SK-MEL-5 (cell line): ENCODE results near the gene ADM5. TPM values are rescaled to one million over a fixed set of nuclear protein-coding genes. Genes with fewer than 3 reads are reported as not detected.
A peak's percentile ranks its signal among the peaks of the same experiment; 100 is the strongest.

Experiments
- DNase-seq: peaks from one replicate; pipeline ENCODE4 v3.0.0-alpha.2; 2016; ENCODE audit warnings: low read depth, low spot score
- in situ Hi-C: cut with HindIII; loops from 2 replicates; pipeline ENCODE4 v1.10.0; 2016; ENCODE audit warnings: low sequenced_read_pairs, high pct_unique_total_duplicates, low pct_unique_long_range_greater_than_20kb
- total RNA-seq: library from RNA; depleted of rRNA; stranded (reverse); fragments of >200 nt; shearing (Covaris generic); gene quantifications from 2 replicates; pipeline ENCODE4 v1.2.3, GENCODE V29; 2014

Gene ADM5
- total RNA-seq, 1 experiment from 2014 or later, result 0.61 TPM

GRCh38 chr19:49676784-49677230 lies 12.6 kb upstream of the ADM5 start:
- in situ Hi-C loops, result no loop called here
- DNase-seq, result peak; percentile 99

GRCh38 chr19:49677231-49677900 lies 12.0 kb upstream of the ADM5 start, which contains the start of gene PRMT1:
Gene PRMT1 (plus strand): TSS chr19:49677271. CDS start chr19:49677281, 10 bp downstream.
- DNase-seq, result peak; percentile 51
- in situ Hi-C loops, result no loop called here

GRCh38 chr19:49677901-49678674 lies 11.3 kb upstream of the ADM5 start:
- in situ Hi-C loops, result no loop called here
- peak; percentile 69 for DNase-seq

- in situ Hi-C loops, result no loop called here
- no peak for DNase-seq
Measured at GRCh38 chr19:49678985-49679770, 10.2 kb upstream of the ADM5 start.

GRCh38 chr19:49679771-49680413 lies 9.5 kb upstream of the ADM5 start:
- in situ Hi-C loops, result no loop called here
- DNase-seq, result no peak

- DNase-seq, result peak; percentile 83
- in situ Hi-C loops, result no loop called here
Measured at GRCh38 chr19:49680421-49681351, 8.7 kb upstream of the ADM5 start.

GRCh38 chr19:49681830-49682229 lies 7.6 kb upstream of the ADM5 start:
- in situ Hi-C loops, result no loop called here

GRCh38 chr19:49682274-49682673 lies 7.1 kb upstream of the ADM5 start:
- DNase-seq, result no peak
- in situ Hi-C loops, result no loop called here

More at GRCh38 chr19:49681830-49682229, 7.6 kb upstream of the ADM5 start:
- no peak for DNase-seq

GRCh38 chr19:49683814-49684250 lies 5.6 kb upstream of the ADM5 start:
- in situ Hi-C loops, result no loop called here
- no peak for DNase-seq

- in situ Hi-C loops, result no loop called here
Measured at GRCh38 chr19:49684251-49684982, 5.0 kb upstream of the ADM5 start.

GRCh38 chr19:49684983-49685553 lies 4.3 kb upstream of the ADM5 start:
- DNase-seq, result no peak

More at GRCh38 chr19:49684251-49684982, 5.0 kb upstream of the ADM5 start:
- DNase-seq, result peak; percentile 38

GRCh38 chr19:49685845-49686332 lies 3.5 kb upstream of the ADM5 start:
- in situ Hi-C loops, result no loop called here

More at GRCh38 chr19:49684983-49685553, 4.3 kb upstream of the ADM5 start:
- in situ Hi-C loops, result no loop called here

GRCh38 chr19:49686503-49687088 lies 2.8 kb upstream of the ADM5 start:
- no peak for DNase-seq
- in situ Hi-C loops, result no loop called here

More at GRCh38 chr19:49685845-49686332, 3.5 kb upstream of the ADM5 start:
- no peak for DNase-seq

GRCh38 chr19:49687150-49687549 lies 2.2 kb upstream of the ADM5 start:
- DNase-seq, result no peak
- in situ Hi-C loops, result no loop called here
